HG02885 (cell line): ENCODE data around the gene TAP1.

Source experiments
- ATAC-seq: cut with Tn5 transposase; IDR thresholded peaks from one replicate; pipeline ENCODE4 v1.9.1; 2021; ENCODE audit warnings: mild to moderate bottlenecking; ENCODE audit not compliant: unreplicated experiment, poor library complexity

Gene TAP1

DNA sequence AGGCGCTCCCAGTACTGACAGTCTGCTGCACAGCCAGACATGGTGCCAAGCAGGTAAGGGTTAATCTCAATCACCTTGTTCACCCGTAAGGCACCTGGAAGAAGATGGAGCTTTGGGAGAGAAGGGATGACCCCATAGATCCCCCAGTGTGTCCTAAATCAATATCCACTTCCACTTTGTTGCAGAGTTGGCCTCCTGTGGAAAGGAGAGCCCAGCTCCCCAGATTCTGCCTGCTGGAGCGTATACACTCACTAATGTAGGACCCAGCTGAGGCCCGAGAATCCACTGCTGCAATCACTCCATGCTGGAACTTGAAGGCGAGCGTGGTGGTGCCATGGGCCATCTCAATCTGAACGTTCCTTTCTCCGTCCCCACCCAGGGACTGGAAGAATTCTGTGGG, 10.8 kb downstream of the TAP1 start:
- no peak for ATAC-seq

DNA sequence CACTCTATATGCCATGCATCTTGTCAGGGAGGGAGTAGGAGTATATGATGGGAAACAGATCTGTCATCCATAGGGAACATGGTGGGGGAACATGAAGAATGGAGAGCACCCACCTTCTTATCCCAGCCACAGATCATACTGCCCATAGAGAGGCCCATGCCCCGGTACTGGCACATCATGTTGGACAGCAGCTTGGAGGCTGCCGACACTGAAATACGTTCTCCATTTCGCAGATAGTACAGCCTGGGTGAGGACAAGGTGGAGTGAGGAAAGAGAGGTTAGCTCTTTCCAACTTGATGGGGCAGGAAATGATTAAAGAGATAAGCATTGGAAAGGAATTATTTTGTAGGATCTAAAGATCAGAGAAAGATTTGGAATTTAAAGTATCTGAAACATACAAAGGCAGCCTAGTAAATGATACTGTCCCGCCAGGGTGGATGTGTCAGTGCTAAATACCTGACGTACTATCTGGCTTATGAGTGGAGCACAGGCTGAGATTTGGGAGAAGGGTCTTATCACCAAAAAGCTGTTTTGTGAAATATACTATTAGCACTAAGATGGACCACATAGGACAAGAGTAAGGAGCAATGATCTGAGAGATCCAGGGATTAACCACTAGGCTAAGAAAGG, 11.4 kb downstream of the TAP1 start:
- no peak for ATAC-seq

DNA sequence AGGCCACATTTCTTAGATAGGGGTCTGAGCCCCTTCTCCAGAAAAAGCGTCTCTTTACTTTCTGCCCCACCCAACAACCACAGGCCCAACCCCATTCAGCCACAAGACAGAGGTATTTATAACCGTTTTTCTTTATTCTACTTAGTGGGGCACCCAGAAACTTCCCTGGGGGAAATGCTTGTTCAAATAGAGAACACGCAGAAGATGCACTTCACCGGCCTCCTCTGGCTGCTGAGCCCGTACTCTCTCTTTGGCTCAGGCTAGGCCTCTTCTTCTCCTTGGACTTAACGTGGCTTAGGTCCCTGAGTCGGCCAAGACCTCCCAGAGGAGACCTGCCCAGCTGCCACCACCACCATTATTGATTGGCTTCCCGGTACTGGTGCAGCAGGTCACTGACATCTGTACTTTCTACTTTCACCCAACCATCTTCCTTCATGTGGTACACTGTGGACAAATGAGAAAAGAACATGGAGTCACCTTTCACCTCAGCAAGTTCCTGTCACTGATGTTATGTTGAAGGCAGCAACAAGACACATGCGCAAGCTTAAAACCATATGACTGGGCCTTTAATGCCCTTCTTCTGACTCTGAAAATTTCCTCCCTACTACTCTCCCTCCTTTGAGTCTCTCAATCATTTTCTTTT, 12.8 kb downstream of the TAP1 start:
- ATAC-seq: no peak

DNA sequence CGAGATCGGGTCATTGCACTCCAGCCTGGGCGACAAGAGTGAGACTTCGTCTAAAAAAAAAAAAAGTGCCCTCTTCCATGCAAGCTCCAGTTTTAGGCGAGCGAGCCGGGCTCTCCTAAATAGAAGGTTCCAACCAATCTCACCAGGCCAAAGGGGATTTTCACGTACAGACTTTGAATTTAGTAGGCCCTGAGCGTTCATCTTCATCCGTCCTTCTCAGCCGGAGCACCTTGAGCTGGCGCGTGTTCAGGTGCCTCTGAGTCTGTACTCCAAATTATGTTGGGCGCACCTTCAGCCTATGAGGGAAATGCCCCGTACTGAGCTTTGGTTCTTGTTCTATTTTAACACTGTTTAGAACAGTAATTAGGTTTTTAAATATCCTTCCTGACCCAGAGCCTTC, 14.1 kb downstream of the TAP1 start:
- ATAC-seq: no peak

DNA sequence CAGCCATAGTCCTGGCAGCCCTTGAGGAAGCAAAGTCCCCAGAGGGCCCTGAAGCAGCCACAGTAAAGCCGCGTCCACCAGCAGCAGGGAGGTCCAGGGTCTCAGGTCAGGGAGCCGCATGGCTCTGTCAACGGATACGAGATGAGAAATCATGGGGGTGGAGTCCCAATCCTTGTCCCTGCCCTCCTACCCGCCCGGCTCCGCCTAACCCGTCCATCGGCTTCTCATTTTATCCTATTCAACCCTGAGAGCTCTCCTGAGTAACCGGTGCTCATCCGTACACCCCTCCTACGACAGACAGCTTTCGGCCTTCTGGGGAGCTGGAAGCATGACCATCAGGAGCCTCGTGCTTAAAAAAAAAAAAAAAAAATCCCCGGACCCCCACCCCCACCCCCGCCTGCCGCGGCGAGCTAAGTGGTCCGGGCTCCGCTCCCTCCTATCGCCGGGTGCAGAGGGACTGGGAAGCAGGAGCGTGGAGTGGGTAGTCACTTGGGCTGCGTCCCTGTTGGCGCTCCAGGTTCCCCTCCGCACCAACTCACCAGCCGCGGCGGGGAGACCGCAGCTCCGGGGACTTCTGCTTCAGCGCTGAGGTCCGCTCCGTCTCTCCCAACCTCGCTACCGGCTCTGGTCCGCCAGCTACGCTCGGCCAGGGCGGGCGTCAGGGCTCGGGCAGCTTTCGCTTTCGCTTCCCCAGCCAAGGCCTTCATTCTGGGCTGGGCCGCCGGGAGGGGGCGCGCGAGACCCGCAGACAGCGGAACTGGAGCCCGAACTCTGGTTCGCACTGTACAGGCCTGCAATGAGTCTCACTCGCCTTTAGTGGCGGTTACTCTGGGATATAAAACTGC, 15.2 kb downstream of the TAP1 start, which contains the start of gene TAP2:
Gene TAP2, minus strand, starts transcription at position 626 of the 845 bp plus-strand sequence. Its CDS starts 506 bp downstream, at position 120.
- ATAC-seq: peak; percentile 81

DNA sequence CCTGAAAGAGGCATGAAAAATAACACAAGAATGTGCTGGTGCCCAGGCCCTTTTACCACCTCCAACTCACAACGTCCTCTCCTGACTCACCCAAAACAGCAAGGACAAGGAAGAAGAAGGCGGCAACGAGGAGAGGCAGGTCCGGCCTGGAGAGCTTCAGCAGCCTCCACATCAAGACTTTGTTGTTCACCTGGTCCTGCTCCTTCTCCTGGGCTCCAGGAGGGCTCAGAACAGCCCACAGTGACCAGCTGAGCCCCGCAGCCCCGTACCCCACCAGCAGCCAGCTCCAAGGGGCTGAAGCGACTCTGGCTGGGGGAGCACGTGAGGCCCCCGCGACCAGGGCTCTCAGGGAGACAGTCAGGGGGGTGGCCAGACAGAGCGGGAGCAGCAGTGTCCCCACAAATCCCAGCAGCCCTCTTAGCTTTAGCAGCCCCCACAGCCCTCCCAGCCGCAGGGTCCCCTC, 15.8 kb downstream of the TAP1 start:
- no peak for ATAC-seq

DNA sequence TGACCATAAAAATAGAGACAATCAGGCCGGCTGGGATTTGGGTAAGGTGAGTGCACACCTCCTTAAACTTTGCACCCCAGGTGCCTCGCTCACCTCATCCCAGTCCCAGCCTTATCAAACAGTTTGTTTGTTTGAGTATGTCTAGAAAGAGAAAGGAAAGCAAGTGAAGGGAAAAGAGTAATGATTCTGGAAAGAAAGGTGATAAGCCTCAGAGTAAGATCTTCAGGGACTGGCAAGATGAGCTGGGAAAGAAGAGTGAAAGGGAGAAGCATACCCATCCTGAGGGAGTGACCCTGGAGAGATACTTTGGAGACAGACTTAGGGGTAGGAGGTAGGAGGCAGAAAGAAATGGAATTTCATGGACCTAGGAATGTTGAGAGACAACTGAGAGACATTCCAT, 16.6 kb downstream of the TAP1 start:
- no peak for ATAC-seq

DNA sequence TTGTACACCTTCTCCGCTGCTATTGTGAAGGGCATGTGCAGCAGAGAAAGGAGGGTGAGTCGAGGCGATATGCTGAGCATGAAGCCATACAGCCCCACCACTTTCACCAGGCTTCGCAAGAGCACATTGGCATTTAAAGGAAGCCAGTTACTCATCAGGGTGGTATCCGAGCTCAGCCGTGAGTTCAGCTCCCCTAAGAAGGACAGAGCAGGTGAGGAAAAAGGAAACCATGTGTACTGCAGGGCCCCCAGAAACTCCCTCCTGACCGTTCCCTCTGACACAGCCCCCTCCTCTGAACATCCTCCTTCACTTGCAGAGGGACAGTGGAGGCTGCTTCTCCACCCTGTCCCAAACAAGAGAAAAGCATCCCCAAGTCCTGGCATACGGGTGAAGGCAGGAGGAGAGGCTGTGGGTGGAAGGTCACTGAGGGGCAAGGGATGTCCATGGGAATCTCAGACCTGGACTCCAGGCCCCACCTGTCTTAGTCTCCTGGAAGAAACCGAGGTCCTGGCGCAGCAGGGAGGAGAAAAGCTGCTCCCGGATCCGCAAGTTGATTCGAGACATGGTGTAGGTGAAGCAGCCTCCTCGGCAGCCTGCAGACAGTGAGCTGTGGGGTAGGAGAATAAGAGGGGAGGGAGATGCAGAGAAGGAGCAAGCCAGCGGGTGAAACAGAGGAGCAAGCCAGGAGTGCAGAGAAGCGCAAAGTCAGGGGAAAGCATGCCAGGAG, 18.2 kb downstream of the TAP1 start:
- no peak for ATAC-seq

DNA sequence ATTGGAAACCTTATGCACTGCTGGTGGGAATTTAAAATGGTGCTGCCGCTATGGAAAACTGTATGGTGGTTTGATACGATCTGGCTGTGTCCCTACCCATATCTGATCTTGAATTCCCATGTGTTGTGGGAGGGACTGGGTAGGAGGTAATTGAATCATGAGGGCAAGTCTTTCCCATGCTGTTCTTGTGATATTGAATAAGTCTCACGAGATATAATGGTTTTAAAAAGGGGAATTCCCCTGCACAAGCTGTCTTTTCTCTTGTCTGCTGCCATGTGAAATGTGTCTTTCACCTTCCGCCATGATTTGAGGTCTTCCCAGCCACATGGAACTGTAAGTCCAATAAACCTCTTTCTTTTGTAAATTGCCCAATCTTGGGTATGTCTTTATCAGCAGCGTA, 19.8 kb downstream of the TAP1 start:
- ATAC-seq: no peak

DNA sequence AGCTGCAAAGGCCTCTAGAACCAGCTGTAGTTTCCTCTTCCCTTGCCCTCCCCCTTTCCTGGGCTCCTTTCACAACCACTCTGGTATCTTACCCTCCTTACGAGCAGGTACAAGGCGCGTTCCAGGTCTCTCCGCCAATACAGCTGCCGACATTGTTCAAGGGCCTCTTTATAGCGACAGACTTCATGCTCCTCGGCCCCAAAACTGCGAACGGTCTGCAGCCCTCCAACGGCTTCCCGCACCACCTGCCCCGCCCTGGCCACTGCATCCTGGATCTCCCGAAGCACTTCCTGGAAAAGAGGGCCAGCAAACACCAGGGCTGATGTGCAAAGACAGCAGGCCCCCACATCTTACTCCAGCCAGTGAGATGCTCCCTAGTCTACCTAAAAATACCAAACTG, 21.0 kb downstream of the TAP1 start:
- no peak for ATAC-seq

DNA sequence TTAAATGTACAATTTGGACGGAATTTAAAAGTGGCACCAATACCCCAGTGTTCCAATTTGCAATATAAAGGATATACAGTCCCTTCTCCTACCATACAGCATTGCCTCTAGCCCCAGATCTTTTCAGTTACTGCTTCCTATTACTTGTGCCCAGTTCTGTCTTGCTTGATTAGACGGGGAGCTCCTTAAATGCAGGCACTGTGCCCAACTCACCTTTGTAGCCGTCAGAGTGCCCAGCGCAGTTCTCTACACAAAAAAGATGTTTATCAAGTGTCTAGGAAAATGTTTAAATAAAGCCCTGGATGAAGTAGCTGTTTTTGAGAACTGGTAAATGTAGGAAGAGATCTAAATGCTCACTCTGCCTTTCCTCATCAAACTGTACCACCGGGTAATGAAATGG, 22.6 kb downstream of the TAP1 start:
- no peak for ATAC-seq

DNA sequence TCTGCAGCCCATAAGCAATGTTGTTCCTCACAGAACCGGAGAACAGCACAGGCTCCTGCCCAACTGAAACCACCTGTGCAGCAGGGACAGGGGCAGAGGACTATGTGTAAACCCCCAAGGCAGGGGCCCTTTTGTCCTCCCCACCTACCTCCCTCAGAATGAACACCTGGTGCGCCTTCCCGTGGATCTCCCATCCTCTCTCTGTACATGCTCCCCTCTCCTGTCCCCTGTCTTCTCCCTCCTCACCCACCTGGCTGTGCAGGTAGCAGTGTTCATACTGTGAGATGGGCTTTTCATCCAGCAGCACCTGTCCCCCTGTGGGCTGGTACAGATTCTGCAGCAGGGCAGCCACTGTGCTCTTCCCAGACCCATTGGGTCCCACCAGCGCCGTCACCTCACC, 23.5 kb downstream of the TAP1 start:
- ATAC-seq: no peak

DNA sequence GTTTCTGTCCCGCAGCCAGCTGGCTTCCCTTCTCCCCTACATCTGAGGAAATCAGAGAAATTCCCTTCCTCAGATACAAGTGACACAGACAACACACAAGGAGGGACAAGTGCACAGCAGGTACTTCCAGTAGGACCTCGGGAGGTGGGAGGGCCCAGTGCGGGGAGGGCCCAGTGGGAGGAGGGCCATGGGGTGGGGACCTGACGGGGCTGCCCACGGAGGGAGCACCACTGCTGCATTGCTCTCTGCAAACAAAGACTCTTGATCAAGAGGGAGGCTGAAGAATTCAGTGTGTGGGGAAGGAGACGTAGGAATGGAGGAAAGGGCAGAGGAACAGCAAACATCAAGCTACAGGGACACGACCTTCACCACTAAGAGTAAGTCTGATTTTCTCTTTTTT, 24.0 kb downstream of the TAP1 start:
- ATAC-seq: no peak

DNA sequence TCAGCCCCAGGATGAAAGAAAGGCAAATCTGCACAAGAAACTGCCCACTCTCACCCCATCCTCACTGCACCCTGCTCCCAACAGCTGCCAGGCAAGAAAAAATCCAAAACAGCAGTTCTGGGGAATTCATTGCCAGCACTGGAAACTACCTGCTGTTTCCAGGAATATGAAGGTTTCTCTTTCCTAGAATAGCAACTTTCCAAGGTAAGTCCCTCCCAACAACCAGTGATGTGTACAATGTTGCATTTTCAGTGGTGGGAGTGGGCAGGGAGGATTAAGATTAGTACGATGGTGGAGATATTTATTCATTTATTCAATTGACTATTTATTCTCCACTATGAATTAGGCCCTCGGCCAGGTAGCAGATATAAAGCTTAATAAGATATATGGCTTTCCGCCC, 26.5 kb downstream of the TAP1 start:
- no peak for ATAC-seq

DNA sequence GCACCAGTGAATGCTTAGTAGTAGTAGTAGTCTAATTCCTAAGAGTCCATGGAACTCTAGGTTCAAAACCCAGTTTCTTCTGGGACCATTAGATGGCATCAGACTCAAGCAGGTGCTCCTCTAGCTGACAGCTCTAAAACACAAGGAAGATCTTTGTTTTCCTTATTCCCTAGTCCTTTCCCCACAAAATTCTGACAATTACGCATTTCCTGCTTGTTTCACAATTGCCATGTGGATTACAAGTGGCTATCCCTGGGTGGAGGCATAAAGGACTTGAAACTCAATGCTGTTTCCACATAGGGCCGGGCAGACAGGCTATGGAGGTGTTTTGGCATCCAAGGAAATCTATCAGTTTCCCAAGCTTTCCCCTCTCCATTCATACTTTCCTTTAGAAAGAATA, 27.5 kb downstream of the TAP1 start:
- ATAC-seq: no peak

DNA sequence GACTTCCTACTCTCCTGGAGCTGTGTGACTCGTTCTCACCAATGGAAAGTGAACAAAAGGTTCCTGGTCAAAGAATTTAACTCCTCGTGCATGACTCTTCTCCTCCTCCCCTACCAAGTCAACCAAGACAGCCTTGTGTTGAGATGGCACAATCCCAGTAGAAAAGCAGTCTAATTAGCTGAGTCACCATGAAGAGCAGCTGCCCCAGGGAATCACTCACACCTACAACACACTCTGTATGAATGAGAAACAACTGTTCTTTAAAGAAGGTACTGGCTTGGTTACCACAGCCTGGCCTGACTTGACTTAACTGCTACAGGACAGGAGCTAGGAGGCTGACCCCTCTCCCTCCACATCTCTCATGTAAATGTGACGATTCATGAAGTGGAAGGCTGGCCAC, 33.8 kb downstream of the TAP1 start:
- no peak for ATAC-seq

DNA sequence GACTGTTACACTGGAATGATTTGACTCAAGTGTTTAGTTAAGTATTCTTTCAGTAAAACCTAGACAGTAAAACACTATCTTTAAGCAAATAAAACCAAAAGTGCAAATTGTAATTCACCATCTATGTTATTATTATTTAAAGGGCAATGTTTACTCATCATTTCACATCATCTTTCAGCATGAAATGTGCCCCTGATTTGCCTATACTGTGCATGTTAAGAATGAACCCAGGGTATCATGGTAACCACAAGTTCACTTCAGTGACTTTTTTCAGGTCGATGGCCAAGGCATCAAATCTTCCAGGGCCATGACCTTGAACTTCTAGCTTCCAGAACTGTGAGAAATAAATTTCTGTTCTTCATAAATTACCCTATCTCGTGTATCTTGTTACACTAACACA, 34.6 kb downstream of the TAP1 start:
- no peak for ATAC-seq

DNA sequence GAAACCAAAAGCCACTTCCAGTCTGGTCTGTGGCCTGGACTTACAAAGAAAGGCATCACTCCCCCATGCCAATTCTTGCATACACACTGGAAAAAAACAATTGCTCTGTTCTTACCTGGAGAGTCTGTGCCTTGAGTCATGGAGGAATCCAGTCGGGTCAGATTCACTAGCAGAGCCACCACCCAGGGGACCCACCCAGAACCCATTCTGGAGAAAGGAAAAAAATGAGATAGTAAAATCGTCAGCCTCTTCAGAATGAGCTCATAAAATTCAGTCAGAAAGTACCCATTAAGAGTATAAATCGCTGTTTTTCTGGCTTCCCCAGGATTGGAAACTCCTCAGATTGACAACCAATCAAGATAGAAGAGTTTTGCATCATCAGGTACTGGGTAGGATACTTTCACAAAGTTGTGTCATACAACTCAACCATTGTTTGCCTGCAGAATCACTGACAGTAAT, 36.7 kb downstream of the TAP1 start, which contains the start of gene HLA-DOB:
Gene HLA-DOB, minus strand, starts transcription at position 257 of the 459 bp plus-strand sequence. Its CDS starts 51 bp downstream, at position 206.
- peak; percentile 69 for ATAC-seq

DNA sequence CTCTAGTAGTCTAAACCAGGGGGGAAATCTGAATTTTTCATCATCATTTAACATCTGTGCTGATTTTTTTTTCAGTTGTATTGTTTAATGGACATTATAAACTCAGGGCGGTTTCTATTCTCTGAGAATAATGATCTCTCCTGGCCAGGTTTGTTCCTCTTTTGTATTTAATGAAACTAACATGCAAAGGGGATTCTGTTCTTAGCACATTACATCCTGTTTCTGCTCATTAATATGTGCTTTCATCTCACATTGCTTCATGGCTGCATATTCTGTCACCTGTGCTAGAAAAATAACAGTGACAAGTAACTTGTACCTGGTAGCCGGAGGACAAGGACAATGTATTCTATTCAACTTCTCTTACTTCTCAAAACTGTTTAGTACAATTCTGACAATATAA, 37.5 kb downstream of the TAP1 start:
- peak; percentile 46 for ATAC-seq

DNA sequence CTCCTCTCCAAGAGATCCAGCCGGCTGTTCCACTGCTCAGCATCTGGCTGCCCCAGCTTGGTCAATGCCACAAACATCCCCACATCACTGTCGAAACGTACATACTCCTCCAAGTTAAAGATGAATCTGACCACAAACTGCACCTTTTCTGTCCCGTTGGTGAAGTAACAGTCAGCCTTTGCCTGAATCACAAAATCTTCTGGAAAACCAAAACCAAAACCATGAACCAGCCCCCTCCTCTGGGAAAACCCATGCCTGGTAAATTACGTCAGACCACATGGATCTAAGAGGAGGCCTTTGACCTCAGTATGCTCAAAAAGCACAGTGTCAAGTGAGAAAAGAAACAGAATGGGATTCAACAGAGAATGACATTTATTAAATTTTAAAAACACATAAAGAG, 38.4 kb downstream of the TAP1 start:
- ATAC-seq: no peak
